OCI-LY7 (cell line): ENCODE data around the gene LDAH. TPM values are rescaled to one million over a fixed set of nuclear protein-coding genes. Genes with fewer than 3 reads are reported as not detected.
A peak's percentile ranks its signal among the peaks of the same experiment; 100 is the strongest.

ENCODE experiments used
- BruUV-seq: library from RNA; stranded (reverse); fragments of 400-500 nt; replicated peaks from 2 replicates; lab custom pipeline; 2021; lab: Mats Ljungman, UMichigan
- CTCF ChIA-PET: fragments of 300-600 bp; sonication (Branson Sonifier 250); formaldehyde crosslinking; loops from one replicate; lab custom pipeline; 2022; ENCODE audit warnings: antibody characterized with exemption; ENCODE audit not compliant: unreplicated experiment; lab: Charles Lee
- POLR2A ChIA-PET: fragments of 300-600 bp; sonication (Branson Sonifier 250); formaldehyde crosslinking; loops from one replicate; lab custom pipeline; 2022; ENCODE audit warnings: antibody characterized with exemption; lab: Charles Lee
- DNase-seq: peaks from one replicate; pipeline ENCODE4 v3.0.0-alpha.2; 2015; ENCODE audit warnings: low spot score
- H2AFZ ChIP-seq: fragments of 200-600 bp; sonication (generic), shearing (Covaris generic); 2 replicates; pipeline ENCODE4 v1.6.1; 2014; ENCODE audit warnings: mild to moderate bottlenecking, antibody characterized with exemption, low read length, moderate library complexity
- H3K27ac ChIP-seq: fragments of 200-600 bp; sonication (generic); 2 replicates; pipeline ENCODE4 v1.5.1; 2014; ENCODE audit warnings: mixed run types, low read depth, mild to moderate bottlenecking, moderate library complexity, low read length, inconsistent platforms; ENCODE audit not compliant: poor library complexity, severe bottlenecking
- H3K36me3 ChIP-seq: fragments of 200-600 bp; sonication (generic); 2 replicates; pipeline ENCODE4 v1.6.1; 2014; ENCODE audit warnings: mild to moderate bottlenecking, antibody characterized with exemption, low read length, moderate library complexity, mixed read lengths; ENCODE audit not compliant: insufficient read depth
- H3K4me1 ChIP-seq: fragments of 200-600 bp; sonication (generic); 2 replicates; pipeline ENCODE4 v1.5.1; 2014; ENCODE audit warnings: mild to moderate bottlenecking, low read length; ENCODE audit not compliant: insufficient read depth, poor library complexity, severe bottlenecking
- H3K4me2 ChIP-seq: fragments of 200-600 bp; sonication (generic); 2 replicates; pipeline ENCODE4 v1.6.1; 2014; ENCODE audit warnings: mild to moderate bottlenecking, low read length
- H3K4me3 ChIP-seq: fragments of 200-600 bp; sonication (generic); 2 replicates; pipeline ENCODE4 v1.5.1; 2014; ENCODE audit warnings: mild to moderate bottlenecking, low read depth, low read length; ENCODE audit not compliant: poor library complexity, severe bottlenecking
- H3K79me2 ChIP-seq: fragments of 200-600 bp; sonication (generic); 2 replicates; pipeline ENCODE4 v1.6.1; 2016; ENCODE audit warnings: low read depth, mild to moderate bottlenecking, low read length, moderate library complexity, mixed read lengths; ENCODE audit not compliant: insufficient read depth
- H3K9me2 ChIP-seq: fragments of 200-600 bp; sonication (generic); 2 replicates; pipeline ENCODE4 v1.6.1; 2016; ENCODE audit warnings: mild to moderate bottlenecking, low read length, mixed read lengths; ENCODE audit not compliant: insufficient read depth
- H3K9me3 ChIP-seq: fragments of 200-600 bp; sonication (generic); 2 replicates; pipeline ENCODE4 v1.6.1; 2014; ENCODE audit warnings: mild to moderate bottlenecking, mixed run types, low read length, mixed read lengths
- H4K20me1 ChIP-seq: fragments of 200-600 bp; sonication (generic); 2 replicates; pipeline ENCODE4 v1.6.1; 2014; ENCODE audit warnings: mild to moderate bottlenecking, antibody characterized with exemption, low read length, moderate library complexity, mixed read lengths; ENCODE audit not compliant: insufficient read depth
- EZH2phosphoT487 ChIP-seq: fragments of 200-600 bp; sonication (generic); IDR thresholded peaks from 2 replicates; pipeline ENCODE4 v1.6.1; 2018; ENCODE audit warnings: low read depth, borderline replicate concordance, mild to moderate bottlenecking, mixed run types, antibody characterized with exemption, low read length, moderate library complexity, mixed read lengths
- intact Hi-C: fragments of 100-400 bp; cut with micrococcal nuclease; formaldehyde crosslinking; loops from one replicate; pipeline ENCODE4 v1.10.0; 2022; ENCODE audit not compliant: unreplicated experiment
- total RNA-seq, 2 experiments: library from RNA; depleted of rRNA in 1 of 2; stranded (reverse); fragments of >200 nt in 1 of 2; shearing (Covaris generic) in 1 of 2; gene quantifications; 2 replicates each; pipeline ENCODE4 v1.2.3, GENCODE V29; 2014 to 2022
- TF ChIP-seq, protein P1 (sequence below): fragments of 200-600 bp; sonication (generic); conservative IDR thresholded peaks from 2 replicates; pipeline ENCODE4 v1.5.1; 2014; ENCODE audit warnings: mild to moderate bottlenecking, antibody characterized with exemption, low read length, moderate library complexity, mixed read lengths

The LDAH gene
- total RNA-seq, 2 experiments from 2014 or later, result 21.7 to 38.1 TPM

DNA sequence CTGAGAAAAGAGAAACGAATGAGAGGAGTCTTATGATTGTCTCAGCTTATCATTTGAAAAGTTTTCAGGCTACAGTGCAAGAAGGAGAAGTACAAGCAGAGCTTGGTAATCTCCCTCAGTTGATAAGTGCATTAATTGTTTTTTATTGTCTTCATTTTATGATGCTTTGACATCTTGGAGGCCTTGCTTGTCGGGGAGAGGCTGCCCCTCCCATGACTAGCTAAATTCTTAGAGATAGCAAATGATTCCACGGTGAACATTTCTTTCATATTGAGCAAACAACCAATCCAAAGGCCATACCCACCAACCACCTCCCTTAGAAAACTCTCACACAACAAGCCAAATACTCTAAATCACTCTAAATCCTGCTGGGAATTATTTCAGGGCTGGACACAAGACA is 116.1 kb downstream of the LDAH start:
- POLR2A ChIA-PET, result interaction anchor here (0.6 to 2.5 kb wide), 8 partner anchors 14 to 636 kb away, joined by 3 to 8 read pairs (median 3); no protein-coding TSS in a partner anchor
- TF ChIP-seq, protein P1, sequence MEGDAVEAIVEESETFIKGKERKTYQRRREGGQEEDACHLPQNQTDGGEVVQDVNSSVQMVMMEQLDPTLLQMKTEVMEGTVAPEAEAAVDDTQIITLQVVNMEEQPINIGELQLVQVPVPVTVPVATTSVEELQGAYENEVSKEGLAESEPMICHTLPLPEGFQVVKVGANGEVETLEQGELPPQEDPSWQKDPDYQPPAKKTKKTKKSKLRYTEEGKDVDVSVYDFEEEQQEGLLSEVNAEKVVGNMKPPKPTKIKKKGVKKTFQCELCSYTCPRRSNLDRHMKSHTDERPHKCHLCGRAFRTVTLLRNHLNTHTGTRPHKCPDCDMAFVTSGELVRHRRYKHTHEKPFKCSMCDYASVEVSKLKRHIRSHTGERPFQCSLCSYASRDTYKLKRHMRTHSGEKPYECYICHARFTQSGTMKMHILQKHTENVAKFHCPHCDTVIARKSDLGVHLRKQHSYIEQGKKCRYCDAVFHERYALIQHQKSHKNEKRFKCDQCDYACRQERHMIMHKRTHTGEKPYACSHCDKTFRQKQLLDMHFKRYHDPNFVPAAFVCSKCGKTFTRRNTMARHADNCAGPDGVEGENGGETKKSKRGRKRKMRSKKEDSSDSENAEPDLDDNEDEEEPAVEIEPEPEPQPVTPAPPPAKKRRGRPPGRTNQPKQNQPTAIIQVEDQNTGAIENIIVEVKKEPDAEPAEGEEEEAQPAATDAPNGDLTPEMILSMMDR, result no peak
- TF ChIP-seq EZH2phosphoT487, result no peak
- intact Hi-C loops, result no loop called here
- no peak overlapping the region for H3K4me2 ChIP-seq
- H3K9me3 ChIP-seq, result no peaks in the 10 kb centered on the region; the same call in 1 of the 2 replicates
- H2AFZ ChIP-seq, result no peak overlapping the region
- no peaks in the 10 kb centered on the region for H3K9me2 ChIP-seq
- H3K4me1 ChIP-seq, result peaks cover 17% of the 10 kb centered on the region
- no peak overlapping the region for H3K27ac ChIP-seq
- CTCF ChIA-PET, result interaction anchor here (1.2 kb wide), 1 partner anchor 30 kb away, joined by 4 read pairs; no protein-coding TSS in a partner anchor
- H3K79me2 ChIP-seq, result 0 out of 2 replicates have a peak, but pooled peaks cover 3% of the 10 kb centered on the region
- no peaks in the 10 kb centered on the region for H4K20me1 ChIP-seq
- H3K4me3 ChIP-seq, result no peak overlapping the region
- DNase-seq, result no peak
- H3K36me3 ChIP-seq, result peaks cover 5% of the 10 kb centered on the region; the same call in 1 of the 2 replicates
- BruUV-seq, result no TSS peak

DNA sequence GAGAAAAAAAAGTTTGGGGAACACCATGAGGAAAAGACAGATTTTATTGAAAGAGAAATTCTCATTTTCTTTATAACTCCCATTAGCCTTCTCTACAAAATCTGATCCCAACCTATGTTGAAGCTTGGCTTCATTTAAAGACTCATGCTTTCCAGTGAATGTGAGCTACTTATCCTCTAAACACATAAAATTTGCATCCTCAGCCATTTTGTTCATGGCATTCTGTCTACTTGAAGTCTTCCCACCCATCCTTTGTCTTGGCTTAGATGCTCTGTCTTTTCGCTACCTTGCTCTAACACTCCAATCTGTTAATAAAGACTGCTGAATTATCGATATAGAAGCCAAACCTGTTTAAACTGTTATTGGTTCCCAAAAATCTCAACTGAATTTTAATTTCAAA is 116.7 kb downstream of the LDAH start:
- peaks cover 5% of the 10 kb centered on the region; the same call in 1 of the 2 replicates for H3K36me3 ChIP-seq
- no peak for TF ChIP-seq EZH2phosphoT487
- TF ChIP-seq, protein P1, result no peak
- H3K4me3 ChIP-seq, result peak overlapping the region; percentile 28
- no peaks in the 10 kb centered on the region for H4K20me1 ChIP-seq
- H3K9me3 ChIP-seq, result no peaks in the 10 kb centered on the region; the same call in 1 of the 2 replicates
- BruUV-seq, result no TSS peak
- intact Hi-C loops, result no loop called here
- H3K9me2 ChIP-seq, result no peaks in the 10 kb centered on the region
- ChIA-PET CTCF (interaction anchor here (1.3 kb wide), 1 partner anchor 28 kb away, joined by 3 read pairs; no protein-coding TSS in a partner anchor), POLR2A (interaction anchor here (0.6 to 2.5 kb wide), 6 partner anchors 14 to 636 kb away, joined by 3 to 8 read pairs (median 5); no protein-coding TSS in a partner anchor)
- peak overlapping the region; percentile 48 for H3K4me2 ChIP-seq
- H3K79me2 ChIP-seq, result 0 out of 2 replicates have a peak, but pooled peaks cover 3% of the 10 kb centered on the region
- H2AFZ ChIP-seq, result no peak overlapping the region
- peak overlapping the region; percentile 29 for H3K27ac ChIP-seq
- H3K4me1 ChIP-seq, result peaks cover 17% of the 10 kb centered on the region
- no peak for DNase-seq

DNA sequence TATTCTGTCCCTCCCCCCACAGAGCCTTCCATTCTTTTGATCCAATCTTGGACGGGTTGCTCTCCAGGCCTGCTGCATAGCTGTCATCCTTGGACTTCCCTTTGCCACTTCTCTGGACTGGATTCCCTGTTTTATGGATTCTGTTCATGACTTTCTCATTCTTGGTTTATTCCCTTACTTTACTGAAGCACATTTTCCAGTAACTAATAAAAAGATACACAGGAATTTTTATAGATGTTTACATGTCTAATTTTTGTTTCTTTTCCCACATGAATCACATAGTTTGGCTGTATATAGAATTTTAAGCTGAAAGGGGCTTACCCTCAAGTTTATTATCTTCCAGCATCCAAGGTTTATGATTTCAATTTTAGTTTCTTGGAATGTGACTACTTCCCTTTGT is 118.0 kb downstream of the LDAH start:
- CTCF ChIA-PET, result interaction anchor here (0.7 kb wide), 1 partner anchor 496 kb away, joined by 4 read pairs; no protein-coding TSS in a partner anchor
- Histone ChIP-seq H4K20me1 (no peaks in the 10 kb centered on the region), H3K9me3 (no peaks in the 10 kb centered on the region; the same call in 1 of the 2 replicates), H3K27ac (no peak overlapping the region), H3K4me3 (no peak overlapping the region), H3K4me1 (peaks cover 22% of the 10 kb centered on the region), H2AFZ (no peak overlapping the region), H3K79me2 (0 out of 2 replicates have a peak, but pooled peaks cover 3% of the 10 kb centered on the region), H3K9me2 (no peaks in the 10 kb centered on the region), H3K36me3 (peaks cover 11% of the 10 kb centered on the region), H3K4me2 (no peak overlapping the region)
- no TSS peak for BruUV-seq
- TF ChIP-seq, protein P1, result no peak
- TF ChIP-seq EZH2phosphoT487, result no peak
- POLR2A ChIA-PET, result interaction anchor here (1.3 to 2.5 kb wide), 2 partner anchors 18 to 58 kb away, joined by 4 to 7 read pairs; no protein-coding TSS in a partner anchor
- intact Hi-C loops, result no loop called here
- DNase-seq, result no peak
